K562 (cell line): ENCODE results near the gene MPND. TPM values are rescaled to one million over a fixed set of nuclear protein-coding genes. Genes with fewer than 3 reads are reported as not detected.

Experiments used
- ATAC-seq: fragments of 200-7000 bp; cut with Tn5 transposase; 3 replicates; pipeline ENCODE4 v1.9.1; 2020; ENCODE audit warnings: moderate library complexity
- BruUV-seq: library from RNA; stranded (reverse); fragments of 400-500 nt; replicated peaks from 2 replicates; lab custom pipeline; 2021; lab: Mats Ljungman, UMichigan
- CTCF ChIA-PET: fragments of 300-600 bp; formaldehyde crosslinking; extraction: SDS; loops from one replicate; lab custom pipeline; 2021; ENCODE audit warnings: low intra/inter-chr PET ratio; lab: Yijun Ruan, JAX
- POLR2A ChIA-PET: fragments of 300-600, 350-650 bp; sonication (Branson Sonifier 250); formaldehyde crosslinking; extraction: SDS; loops from one replicate; lab custom pipeline; 2021; ENCODE audit warnings: antibody characterized with exemption, inconsistent platforms; lab: Yijun Ruan, JAX
- DNase-seq, 4 experiments: peaks; one replicate each; pipeline versions ENCODE4 v3.0.0 to v3.0.0-alpha.2; 2011 to 2018; ENCODE audit warnings: low spot score in 3 of 4, mixed read lengths in 3 of 4; ENCODE audit errors: extremely low read depth in 1 of 4
- FAIRE-seq: peaks from 2 replicates; lab custom pipeline; 2011; peaks lifted over from hg19 to GRCh38; lab: Jason Lieb, UNC
- H2AFZ ChIP-seq: 2 replicates; pipeline ENCODE4 v1.6.0; 2011; ENCODE audit warnings: low read depth, low read length, control low read depth, inconsistent platforms
- H3K27ac ChIP-seq: fragments of 200-600 bp; 3 replicates; pipeline ENCODE4 v1.8.0; 2011; ENCODE audit warnings: low read depth, mild to moderate bottlenecking, control low read depth, inconsistent platforms, low read length, moderate library complexity, mixed read lengths; ENCODE audit errors: extremely low read depth
- H3K27me3 ChIP-seq, 2 experiments: fragments of 300-600 bp in 1 of 2; 2 replicates in 1 of 2; 3 replicates in 1 of 2; pipeline versions ENCODE4 v1.6.0 to v1.8.0; 2011; ENCODE audit warnings: inconsistent platforms in 2 of 2, low read length in 2 of 2, mild to moderate bottlenecking in 1 of 2, mixed read lengths in 1 of 2, moderate library complexity in 1 of 2; ENCODE audit not compliant: control insufficient read depth in 2 of 2, insufficient read depth in 2 of 2
- H3K36me3 ChIP-seq: fragments of 300-600 bp; 3 replicates; pipeline ENCODE4 v1.8.0; 2011; ENCODE audit warnings: mild to moderate bottlenecking, low read length, inconsistent platforms; ENCODE audit not compliant: control insufficient read depth, insufficient read depth
- H3K4me1 ChIP-seq, 2 experiments: fragments of 200-600 bp in 1 of 2; replicated peaks in 1 of 2; 2 replicates in 1 of 2; 3 replicates in 1 of 2; pipeline versions ENCODE4 v1.5.1 to v1.8.0; 2011; ENCODE audit warnings: inconsistent platforms in 2 of 2, low read length in 2 of 2, mild to moderate bottlenecking in 1 of 2, mixed read lengths in 1 of 2, moderate library complexity in 1 of 2; ENCODE audit not compliant: control insufficient read depth in 2 of 2, insufficient read depth in 2 of 2
- H3K4me2 ChIP-seq: 2 replicates; pipeline ENCODE4 v1.6.1; 2011; ENCODE audit warnings: low read length, control low read depth, inconsistent platforms, mixed read lengths; ENCODE audit not compliant: insufficient read depth
- H3K4me3 ChIP-seq: fragments of 200-600 bp; sonication (generic), shearing (Covaris generic); 2 replicates; pipeline ENCODE4 v1.5.1; 2016; ENCODE audit warnings: control low read depth, inconsistent platforms
- H3K79me2 ChIP-seq: fragments of 200-600 bp; 3 replicates; pipeline ENCODE4 v1.8.0; 2011; ENCODE audit warnings: low read length, inconsistent platforms; ENCODE audit not compliant: control insufficient read depth, insufficient read depth
- H3K9ac ChIP-seq, 2 experiments: 2 replicates each; pipeline versions ENCODE4 v1.6.0 to v1.6.1; 2011; ENCODE audit warnings: low read depth in 2 of 2, low read length in 2 of 2, control low read depth in 1 of 2, inconsistent platforms in 1 of 2, mild to moderate bottlenecking in 1 of 2, mixed read lengths in 1 of 2; ENCODE audit not compliant: insufficient read depth in 1 of 2
- H3K9me1 ChIP-seq: one replicate; pipeline ENCODE4 v1.6.0; 2011; ENCODE audit warnings: inconsistent platforms, mild to moderate bottlenecking, low read length, moderate library complexity; ENCODE audit not compliant: control insufficient read depth, insufficient read depth
- H3K9me3 ChIP-seq: replicated peaks from 2 replicates; pipeline ENCODE4 v1.5.1; 2011; ENCODE audit warnings: low read depth, low read length, inconsistent platforms; ENCODE audit not compliant: control insufficient read depth, insufficient read depth
- H4K20me1 ChIP-seq: replicated peaks from 2 replicates; pipeline ENCODE4 v1.6.1; 2011; ENCODE audit warnings: low read length, inconsistent platforms, mixed read lengths; ENCODE audit not compliant: control insufficient read depth, insufficient read depth
- BRF1 ChIP-seq: IDR thresholded peaks from 3 replicates; pipeline ENCODE4 v1.6.1; 2011; ENCODE audit warnings: borderline replicate concordance, mild to moderate bottlenecking; ENCODE audit not compliant: insufficient read length; ENCODE audit errors: extremely low read depth
- CEBPB ChIP-seq: fragments of 450-650 bp; IDR thresholded peaks from 2 replicates; pipeline ENCODE4 v1.6.1; 2016; ENCODE audit warnings: missing genetic modification characterization, missing compliant biosample characterization
- CREB1 ChIP-seq, 2 experiments: sonication (generic) in 1 of 2; formaldehyde crosslinking in 1 of 2; IDR thresholded peaks; 2 replicates each; pipeline versions ENCODE4 v1.6.1 to v1.8.0; 2012 to 2022; ENCODE audit warnings: inconsistent platforms in 1 of 2, mild to moderate bottlenecking in 1 of 2, missing genetic modification reagents in 1 of 2, moderate library complexity in 1 of 2
- DPF2 ChIP-seq: fragments of 450-650 bp; IDR thresholded peaks from 2 replicates; pipeline ENCODE4 v1.6.1; 2016
- FOXM1 ChIP-seq, 2 experiments: fragments of 450-650 bp in 1 of 2; sonication (generic) in 1 of 2; formaldehyde crosslinking in 1 of 2; IDR thresholded peaks; 2 replicates each; pipeline versions ENCODE4 v1.6.1 to v1.9.0; 2017 to 2022; ENCODE audit warnings: low read depth in 2 of 2, mild to moderate bottlenecking in 2 of 2, missing genetic modification reagents in 1 of 2, moderate library complexity in 1 of 2
- HEY1 ChIP-seq: fragments of 250-450 bp; sonication (Bioruptor Pico); IDR thresholded peaks from 2 replicates; pipeline ENCODE4 v1.5.0; 2020; ENCODE audit warnings: mild to moderate bottlenecking, moderate library complexity, borderline replicate concordance
- KDM1A ChIP-seq, 2 experiments: fragments of 450-650 bp; IDR thresholded peaks; 2 replicates each; pipeline ENCODE4 v1.6.1; 2016; ENCODE audit warnings: mild to moderate bottlenecking in 2 of 2
- NKRF ChIP-seq: fragments of 450-650 bp; IDR thresholded peaks from 2 replicates; pipeline ENCODE4 v1.6.1; 2016; ENCODE audit warnings: borderline replicate concordance
- PPARD ChIP-seq: fragments of 250-450 bp; sonication (Bioruptor Pico); IDR thresholded peaks from 2 replicates; pipeline ENCODE4 v1.8.0; 2022; ENCODE audit warnings: inconsistent platforms, mild to moderate bottlenecking, moderate library complexity
- RAD51 ChIP-seq: fragments of 450-650 bp; IDR thresholded peaks from 2 replicates; pipeline ENCODE4 v1.7.1; 2016; ENCODE audit warnings: low read depth, mild to moderate bottlenecking, borderline replicate concordance
- TCF7 ChIP-seq: sonication (generic); IDR thresholded peaks from 2 replicates; pipeline ENCODE4 v1.6.1; 2016; ENCODE audit warnings: antibody characterized with exemption, borderline replicate concordance
- TRIM28 ChIP-seq: fragments of 450-650 bp; IDR thresholded peaks from 2 replicates; pipeline ENCODE4 v1.6.1; 2017
- ZBTB12 ChIP-seq: fragments of 250-450 bp; sonication (Bioruptor Pico); IDR thresholded peaks from 2 replicates; pipeline ENCODE4 v1.4.0; 2020
- ZNF274 ChIP-seq: IDR thresholded peaks from 2 replicates; pipeline ENCODE4 v1.6.1; 2011; ENCODE audit warnings: low read depth, mild to moderate bottlenecking, low read length, moderate library complexity, borderline replicate concordance
- ZNF282 ChIP-seq: sonication (generic); formaldehyde crosslinking; IDR thresholded peaks from 2 replicates; pipeline ENCODE4 v1.8.1; 2023; ENCODE audit warnings: missing genetic modification reagents
- ZNF707 ChIP-seq: fragments of 250-450 bp; sonication (Bioruptor Pico); conservative IDR thresholded peaks from 2 replicates; pipeline ENCODE4 v1.8.0; 2022; ENCODE audit warnings: inconsistent platforms, mild to moderate bottlenecking, moderate library complexity
- WGBS: fragments of 100-300 bp; shearing (Covaris generic); methylation state at CpG from one replicate; pipeline ENCODE4 v1.1.6; 2016; ENCODE audit warnings: low coverage, mixed read lengths; ENCODE audit not compliant: insufficient coverage; ENCODE audit errors: missing lambda C conversion rate; 5-methylcytosine and 5-hydroxymethylcytosine counted together
- in situ Hi-C: fragments of 300-500 bp; cut with MboI; formaldehyde crosslinking; loops from 4 replicates; pipeline ENCODE4 v1.15.0; 2018; ENCODE audit warnings: inconsistent platforms, mixed read lengths
- intact Hi-C: fragments of 100-400 bp; cut with micrococcal nuclease; formaldehyde crosslinking; loops from 2 replicates; pipeline ENCODE4 v1.14.2; 2022
- polyA plus RNA-seq, 8 experiments: library from polyadenylated mRNA; depleted of rRNA in 4 of 8; stranded (reverse) in 5 of 8; unstranded in 3 of 8; fragments of >200 nt; fragmentation: Nextera tagmentation in 2 of 8; fragmentation: Illumina TruSeq in 1 of 8; extraction: Ambion mirVana in 2 of 8; extraction: Trizol in 1 of 8; gene quantifications; 2 replicates each; pipeline versions ENCODE4 v1.2.1 to v1.2.3, GENCODE V29; 2011 to 2014; ENCODE audit warnings: inconsistent platforms in 1 of 8, missing spikeins in 1 of 8
- total RNA-seq, 7 experiments: library from RNA; depleted of rRNA in 6 of 7; stranded (reverse); fragments of >200 nt in 6 of 7; fragmentation: Illumina TruSeq in 2 of 7; extraction: Trizol in 2 of 7; gene quantifications; 2 replicates each; pipeline versions ENCODE4 v1.2.1 to v1.2.3, GENCODE V29; 2011 to 2021; ENCODE audit warnings: low replicate concordance in 1 of 7

MPND gene
- total and polyA plus RNA-seq, 9 of the 15 experiments (the other 6 are each of a cell fraction or from before 2014, with no cell fraction given): 0.25 to 14.0 (median 3.9) TPM

GRCh38 chr19:4374498-4375163, 31.3 kb downstream of the MPND start:
- peak overlapping the region; percentile 27; the same call in 1 of the 2 replicates for H2AFZ ChIP-seq
- intact Hi-C loops: loop anchor here (1.0 kb wide), 1 partner anchor 26 kb away; the partner anchor contains the start of gene SH3GL1
- ATAC-seq (peak; percentile 86), FAIRE-seq (no peak), DNase-seq (peak; percentile 84 to 97 (median 88))
- peaks cover 92% of the 10 kb centered on the region for H3K79me2 ChIP-seq
- peaks cover 57% of the 10 kb centered on the region; the same call in 2 of the 3 replicates for H3K36me3 ChIP-seq
- H3K9ac ChIP-seq: peak overlapping the region; percentile 93 to 94
- POLR2A ChIA-PET: interaction anchor here (0.6 to 5.2 kb wide), 17 partner anchors 8 to 429 kb away, joined by 3 to 46 read pairs (median 5); partner anchors contain the start of genes CHAF1A, MPND and SH3GL1
- peak overlapping the region; percentile 85 for H3K4me2 ChIP-seq
- H3K9me1 ChIP-seq: no peaks in the 10 kb centered on the region
- peak overlapping the region; percentile 99 for H3K27ac ChIP-seq
- H4K20me1 ChIP-seq: peaks cover 8% of the 10 kb centered on the region
- WGBS: 3% methylated on average over 27 of the region's 27 CpGs
- no TSS peak for BruUV-seq
- H3K4me1 ChIP-seq: peaks cover 71 to 88% of the 10 kb centered on the region in 2 experiments
- H3K4me3 ChIP-seq: peak overlapping the region; percentile 14; the same call in 1 of the 2 replicates
- no peaks in the 10 kb centered on the region for H3K9me3 ChIP-seq
- H3K27me3 ChIP-seq: no peaks in the 10 kb centered on the region
- CTCF ChIA-PET: interaction anchor here (0.9 to 1.1 kb wide), 2 partner anchors 25 to 262 kb away, joined by 3 to 4 read pairs; partner anchors contain the start of gene SH3GL1
- in situ Hi-C loops: no loop called here
- TF ChIP-seq DPF2: peak; percentile 95
- TF ChIP-seq CEBPB (tag): peak; percentile 66
- TF ChIP-seq BRF1: no peak
- no peak for TF ChIP-seq PPARD
- TF ChIP-seq TCF7: peak; percentile 80
- TF ChIP-seq ZNF282 (CRISPR knock-in tag): no peak
- peak; percentile 58; the same call in 1 of the 2 replicates for TF ChIP-seq ZNF707 (CRISPR knock-in tag)
- TF ChIP-seq KDM1A (IDR thresholded peaks at IDR 0.05): peak in 1 of 2 experiments; percentile 68; a peak in 2 of 4 replicates
- no peak for TF ChIP-seq FOXM1 (IDR thresholded peaks at IDR 0.05; ENCODE audit: low read depth)
- peak; percentile 86 for TF ChIP-seq FOXM1 (CRISPR knock-in tag; IDR thresholded peaks at IDR 0.05; ENCODE audit: low read depth)
- no peak; the same call in 1 of the 2 replicates for TF ChIP-seq CREB1 (IDR thresholded peaks at IDR 0.05)
- peak; percentile 78; the same call in 1 of the 2 replicates for TF ChIP-seq CREB1 (CRISPR knock-in tag; IDR thresholded peaks at IDR 0.05)
- TF ChIP-seq HEY1: peak; percentile 88
- TF ChIP-seq TRIM28: peak; percentile 61
- TF ChIP-seq ZNF274: 0 out of 2 replicates have a peak, but pooled peaks have one; percentile 38
- peak; percentile 67 for TF ChIP-seq ZBTB12 (CRISPR knock-in tag)
- peak; percentile 93 for TF ChIP-seq NKRF
- peak; percentile 27; the same call in 1 of the 2 replicates for TF ChIP-seq RAD51
